SK-N-MC (cell line): ENCODE results near the gene HSPA1A.
"Not testable (repeated sequence)": the region's sequence is repeated elsewhere in the genome, so short reads cannot be mapped to it uniquely, and the experiment has no call there.

Experiments
- DNase-seq: peaks from one replicate; pipeline ENCODE4 v3.0.0-alpha.2; 2011; ENCODE audit warnings: low read depth, low spot score
- H3K27ac ChIP-seq: fragments of 200-600 bp; sonication (generic); 2 replicates; pipeline ENCODE4 v1.5.1; 2016; ENCODE audit warnings: mixed run types
- H3K36me3 ChIP-seq: fragments of 200-600 bp; sonication (generic); 2 replicates; pipeline ENCODE4 v1.6.1; 2017; ENCODE audit warnings: antibody characterized with exemption, low read length, mixed read lengths; ENCODE audit not compliant: insufficient read depth
- H3K4me3 ChIP-seq: fragments of 200-600 bp; sonication (generic); 2 replicates; pipeline ENCODE4 v1.5.1; 2016
- H3K9ac ChIP-seq: fragments of 200-600 bp; sonication (generic); 2 replicates; pipeline ENCODE4 v1.8.0; 2017; ENCODE audit warnings: mixed run types, mixed read lengths; ENCODE audit not compliant: insufficient read length
- H3K9me3 ChIP-seq: fragments of 200-600 bp; sonication (generic); 2 replicates; pipeline ENCODE4 v1.6.1; 2017; ENCODE audit warnings: low read depth, mild to moderate bottlenecking, antibody characterized with exemption, low read length, moderate library complexity, mixed read lengths
- EZH2 ChIP-seq: fragments of 200-600 bp; sonication (generic); IDR thresholded peaks from one replicate; pipeline ENCODE4 v1.6.1; 2017; ENCODE audit warnings: antibody characterized with exemption
- FOXP2 ChIP-seq: optimal IDR thresholded peaks from 2 replicates; pipeline ENCODE3; 2011; ENCODE audit warnings: mild to moderate bottlenecking, moderate library complexity; ENCODE audit not compliant: insufficient read depth; ENCODE audit errors: extremely low read length, control extremely low read depth
- POLR2AphosphoS5 ChIP-seq: IDR thresholded peaks from 2 replicates; pipeline ENCODE4 v1.6.1; 2012; ENCODE audit warnings: mild to moderate bottlenecking, low read depth, low read length, borderline replicate concordance

The HSPA1A gene

GRCh38 chr6:31791324-31792089 is 23.8 kb upstream of the HSPA1A start:
- no peak for TF ChIP-seq POLR2AphosphoS5
- TF ChIP-seq EZH2 = no peak
- no peak for TF ChIP-seq FOXP2
- Histone ChIP-seq H3K9ac (no peak overlapping the region), H3K9me3 (no peaks in the 10 kb centered on the region), H3K4me3 (no peak overlapping the region), H3K36me3 (peaks cover 48% of the 10 kb centered on the region), H3K27ac (no peak overlapping the region)
- no peak for DNase-seq

GRCh38 chr6:31792090-31792374 is 23.3 kb upstream of the HSPA1A start:
- DNase-seq = no peak
- no peak overlapping the region for H3K4me3 ChIP-seq
- H3K9ac ChIP-seq = no peak overlapping the region
- H3K27ac ChIP-seq = 0 out of 2 replicates have a peak overlapping the region, but pooled peaks have one; percentile 36
- TF ChIP-seq FOXP2 (no peak), EZH2 (no peak), POLR2AphosphoS5 (no peak)
- H3K36me3 ChIP-seq = peaks cover 52% of the 10 kb centered on the region
- no peaks in the 10 kb centered on the region for H3K9me3 ChIP-seq

- Histone ChIP-seq H3K36me3 (peaks cover 46% of the 10 kb centered on the region), H3K27ac (0 out of 2 replicates have a peak overlapping the region, but pooled peaks have one; percentile 36), H3K9me3 (no peaks in the 10 kb centered on the region), H3K4me3 (no peak overlapping the region), H3K9ac (no peak overlapping the region)
- TF ChIP-seq POLR2AphosphoS5 = no peak
- TF ChIP-seq FOXP2 = no peak
- no peak for TF ChIP-seq EZH2
- DNase-seq = no peak
These were observed 22.6 kb upstream of the HSPA1A start for GRCh38 chr6:31792761-31793171.

GRCh38 chr6:31793927-31794245 is 21.5 kb upstream of the HSPA1A start:
- Histone ChIP-seq H3K27ac (peak overlapping the region; percentile 86), H3K9ac (peak overlapping the region; percentile 98), H3K36me3 (peaks cover 46% of the 10 kb centered on the region), H3K4me3 (peak overlapping the region; percentile 98)
- not testable (repeated sequence) for DNase-seq, H3K9me3 ChIP-seq

- H3K9ac ChIP-seq = peak overlapping the region; percentile 98
- DNase-seq = no peak
These were observed 21.0 kb upstream of the HSPA1A start for GRCh38 chr6:31794294-31794865.

GRCh38 chr6:31794866-31795615 is 20.3 kb upstream of the HSPA1A start:
- TF ChIP-seq POLR2AphosphoS5 (0 out of 2 replicates have a peak, but pooled peaks have one; percentile 10), FOXP2 (no peak), EZH2 (no peak)

More at GRCh38 chr6:31794294-31794865, 21.0 kb upstream of the HSPA1A start:
- no peak for TF ChIP-seq POLR2AphosphoS5
- TF ChIP-seq FOXP2 = no peak
- no peak for TF ChIP-seq EZH2
- H3K9me3 ChIP-seq = no peaks in the 10 kb centered on the region
- peaks cover 42% of the 10 kb centered on the region for H3K36me3 ChIP-seq
- H3K27ac ChIP-seq = peak overlapping the region; percentile 86
- H3K4me3 ChIP-seq = peak overlapping the region; percentile 98

GRCh38 chr6:31795616-31796298 is 19.6 kb upstream of the HSPA1A start, which contains the start of gene VARS1:
VARS1 (minus strand) TSS chr6:31795752; CDS start chr6:31795217, 535 bp downstream.
- peak within 1 kb of the TSS; percentile 98 for H3K4me3 ChIP-seq
- H3K9ac ChIP-seq = peak within 1 kb of the TSS; percentile 98
- H3K9me3 ChIP-seq = no peaks in the 10 kb centered on the region
- H3K36me3 ChIP-seq = peaks cover 30% of the 10 kb centered on the region
- peak within 1 kb of the TSS; percentile 86 for H3K27ac ChIP-seq
- DNase-seq = no peak
- TF ChIP-seq POLR2AphosphoS5 (peak; percentile 59), EZH2 (no peak), FOXP2 (no peak)

More at GRCh38 chr6:31794866-31795615, 20.3 kb upstream of the HSPA1A start:
- Histone ChIP-seq H3K4me3 (peak overlapping the region; percentile 98), H3K9me3 (no peaks in the 10 kb centered on the region), H3K36me3 (peaks cover 37% of the 10 kb centered on the region), H3K27ac (peak overlapping the region; percentile 86), H3K9ac (peak overlapping the region; percentile 98)
- DNase-seq = no peak

GRCh38 chr6:31796993-31797385 is 18.4 kb upstream of the HSPA1A start:
- Histone ChIP-seq H3K9ac (no peak overlapping the region), H3K4me3 (no peak overlapping the region), H3K36me3 (peaks cover 28% of the 10 kb centered on the region; the same call in 1 of the 2 replicates), H3K9me3 (no peaks in the 10 kb centered on the region), H3K27ac (peak overlapping the region; percentile 79)
- no peak for TF ChIP-seq POLR2AphosphoS5
- TF ChIP-seq FOXP2 = no peak
- no peak for TF ChIP-seq EZH2
- DNase-seq = no peak
